ENCODE measurements around the gene MYH14. TPM values are rescaled to one million over a fixed set of nuclear protein-coding genes. Genes with fewer than 3 reads are reported as not detected.

Gene MYH14
- total and polyA plus RNA-seq, 2 of the 8 experiments (the other 6 are each of a cell fraction or from before 2014, with no cell fraction given): 17.3 to 28.6 TPM

- TF ChIP-seq ZNF274 (IDR thresholded peaks at IDR 0.05; ENCODE audit: borderline replicate concordance, extremely low read depth, low read length) (no peak), CHD2 (IDR thresholded peaks at IDR 0.05; ENCODE audit: low read length) (no peak), SIX5 (IDR thresholded peaks at IDR 0.05; ENCODE audit: low read depth, low read length) (no peak), HDAC6 (IDR thresholded peaks at IDR 0.05; ENCODE audit: low read depth, low read length) (no peak), RNF2 (IDR thresholded peaks at IDR 0.05; ENCODE audit: borderline replicate concordance, low read depth, low read length, missing control alignments, poor library complexity, severe bottlenecking) (no peak)
Observed at GRCh38 chr19:50196322-50196932, 7.0 kb upstream of the MYH14 start (continued).
